GM20000 (cell line): ENCODE data around the gene CDH10.

ENCODE experiments used
- DNase-seq: peaks from one replicate; pipeline ENCODE4 v3.0.0; 2012; ENCODE audit warnings: low spot score
- TF ChIP-seq, protein P1 (sequence below): IDR thresholded peaks from 2 replicates; pipeline ENCODE4 v1.5.1; 2012; ENCODE audit warnings: mild to moderate bottlenecking, control low read depth; ENCODE audit errors: extremely low read depth, missing control alignments

The CDH10 gene

DNA sequence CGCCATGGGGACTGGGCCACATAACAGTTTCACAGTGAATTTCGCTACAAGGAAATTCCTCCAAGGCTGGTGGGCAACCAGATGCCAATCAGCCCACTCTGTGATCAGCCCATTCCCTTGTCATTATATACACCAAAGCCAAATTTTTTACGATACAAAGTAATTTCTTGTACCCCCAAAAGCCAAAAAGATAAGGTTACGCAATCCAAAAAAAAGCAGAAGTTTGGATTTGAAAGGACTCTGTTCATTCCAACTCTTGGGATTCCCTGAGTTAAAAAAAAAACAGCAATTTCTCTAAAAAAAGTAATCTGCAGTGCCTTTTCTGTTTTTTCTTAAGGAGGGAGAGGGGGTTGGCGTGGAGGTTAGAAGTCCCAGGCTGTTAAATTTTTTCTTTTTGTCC lies 166.8 kb downstream of the CDH10 start:
- TF ChIP-seq, protein P1, sequence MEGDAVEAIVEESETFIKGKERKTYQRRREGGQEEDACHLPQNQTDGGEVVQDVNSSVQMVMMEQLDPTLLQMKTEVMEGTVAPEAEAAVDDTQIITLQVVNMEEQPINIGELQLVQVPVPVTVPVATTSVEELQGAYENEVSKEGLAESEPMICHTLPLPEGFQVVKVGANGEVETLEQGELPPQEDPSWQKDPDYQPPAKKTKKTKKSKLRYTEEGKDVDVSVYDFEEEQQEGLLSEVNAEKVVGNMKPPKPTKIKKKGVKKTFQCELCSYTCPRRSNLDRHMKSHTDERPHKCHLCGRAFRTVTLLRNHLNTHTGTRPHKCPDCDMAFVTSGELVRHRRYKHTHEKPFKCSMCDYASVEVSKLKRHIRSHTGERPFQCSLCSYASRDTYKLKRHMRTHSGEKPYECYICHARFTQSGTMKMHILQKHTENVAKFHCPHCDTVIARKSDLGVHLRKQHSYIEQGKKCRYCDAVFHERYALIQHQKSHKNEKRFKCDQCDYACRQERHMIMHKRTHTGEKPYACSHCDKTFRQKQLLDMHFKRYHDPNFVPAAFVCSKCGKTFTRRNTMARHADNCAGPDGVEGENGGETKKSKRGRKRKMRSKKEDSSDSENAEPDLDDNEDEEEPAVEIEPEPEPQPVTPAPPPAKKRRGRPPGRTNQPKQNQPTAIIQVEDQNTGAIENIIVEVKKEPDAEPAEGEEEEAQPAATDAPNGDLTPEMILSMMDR, result no peak
- DNase-seq, result no peak

DNA sequence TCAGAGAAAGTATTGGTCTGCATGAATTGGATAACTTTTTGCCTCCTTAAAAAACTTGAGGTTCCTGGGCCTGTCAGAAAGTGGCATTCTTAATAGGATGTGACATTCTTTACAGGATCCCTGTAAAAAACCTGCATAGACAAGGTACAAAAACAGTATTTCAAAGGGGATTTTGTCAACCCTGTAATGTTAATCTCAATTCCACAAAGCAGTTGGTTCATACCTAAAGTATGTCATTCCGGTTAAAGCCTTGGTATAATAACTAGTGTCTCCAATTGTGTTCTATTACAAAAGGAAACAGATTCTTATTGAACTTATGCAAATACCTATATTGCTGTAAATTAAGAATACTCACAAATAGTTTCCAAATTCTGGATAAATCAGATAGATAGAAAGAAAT lies 169.7 kb downstream of the CDH10 start:
- TF ChIP-seq, protein P1, result no peak
- no peak for DNase-seq

DNA sequence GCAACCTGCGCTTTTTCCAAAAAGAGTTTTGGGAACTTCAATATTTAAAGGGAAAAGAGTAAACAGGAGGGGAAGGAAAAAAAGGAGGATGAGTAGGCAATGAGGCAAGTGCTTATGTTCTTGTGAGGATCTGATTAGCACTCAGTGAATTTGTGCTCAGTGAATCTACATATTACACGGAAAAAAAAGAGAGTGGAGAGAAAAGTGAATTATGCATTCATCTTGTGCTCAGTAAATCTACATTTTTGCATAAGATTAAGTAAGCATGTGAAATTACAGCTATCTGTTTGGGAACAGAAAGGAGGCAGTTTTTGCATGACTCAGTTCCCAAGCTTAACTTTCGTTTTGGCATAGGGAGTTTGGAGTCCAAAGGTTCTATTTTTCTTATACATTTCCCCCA lies 170.1 kb downstream of the CDH10 start:
- TF ChIP-seq, protein P1, result no peak
- DNase-seq, result no peak

DNA sequence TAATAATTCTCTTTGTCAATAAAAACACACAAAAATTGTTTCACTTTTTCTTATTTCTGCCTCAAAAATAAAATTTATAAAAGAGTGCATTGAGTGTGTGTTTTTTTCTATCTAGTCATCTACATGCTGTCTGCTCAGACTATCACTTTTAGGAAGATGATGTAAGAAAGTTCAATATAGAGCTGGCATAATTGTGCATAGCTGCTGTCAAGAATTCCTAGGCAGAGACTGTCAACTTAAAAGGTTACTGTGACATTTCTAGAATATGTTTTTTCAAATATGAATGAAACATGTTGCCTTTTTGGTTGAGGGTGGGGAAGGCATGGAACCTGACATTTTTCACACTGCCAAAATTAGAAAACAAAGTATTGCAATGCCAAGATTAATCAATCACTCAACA lies 172.3 kb downstream of the CDH10 start:
- no peak for DNase-seq
- TF ChIP-seq, protein P1, result no peak

DNA sequence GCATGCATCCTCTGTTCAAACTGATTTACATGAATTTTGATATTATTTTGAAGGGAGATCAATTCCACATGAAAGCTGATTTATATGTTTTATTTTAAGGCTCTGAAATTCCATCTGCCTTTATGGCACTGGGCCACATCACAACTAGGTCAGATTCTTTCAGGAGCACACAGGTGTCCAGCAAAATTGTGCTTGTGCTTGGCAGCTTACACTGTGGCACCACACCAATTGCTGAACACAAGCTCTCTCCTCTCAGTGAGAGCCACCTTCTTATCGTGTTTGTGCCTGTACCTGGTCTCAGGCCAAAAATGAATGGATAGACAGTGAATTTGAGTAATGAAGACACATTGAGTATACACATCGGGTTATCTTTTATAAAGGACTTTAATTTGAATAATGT lies 200.4 kb downstream of the CDH10 start:
- TF ChIP-seq, protein P1, result no peak
- no peak for DNase-seq

DNA sequence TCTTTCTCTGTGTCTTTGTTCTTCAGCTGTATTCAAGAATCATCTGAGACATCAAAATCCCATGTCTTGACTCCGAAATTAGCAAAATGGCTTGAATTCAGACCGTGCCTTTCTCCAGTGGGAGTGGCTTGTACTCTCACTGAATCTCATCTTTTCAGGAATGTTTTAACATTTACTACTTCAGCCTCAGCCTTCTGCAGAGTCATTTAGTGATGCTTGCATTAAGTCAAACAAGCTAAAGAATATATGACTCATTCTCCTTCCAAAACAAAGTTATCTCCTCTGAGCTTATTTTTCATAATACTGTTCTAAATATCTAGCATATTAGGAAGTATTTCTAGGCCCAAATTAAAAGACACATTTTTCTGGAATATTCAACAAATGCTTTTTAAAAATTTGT lies 205.3 kb downstream of the CDH10 start:
- DNase-seq, result no peak
- TF ChIP-seq, protein P1, result no peak
